Right lobe of liver (tissue), 6 donors: ENCODE results near the gene SLC18A2. TPM values are rescaled to one million over a fixed set of nuclear protein-coding genes. Genes with fewer than 3 reads are reported as not detected.

ENCODE experiments used
- ATAC-seq, 4 donors: fragments of 200-7000 bp; cut with Tn5 transposase; one replicate each; pipeline ENCODE4 v1.9.1; 2020; ENCODE audit warnings: mild to moderate bottlenecking in 4 of 4, moderate library complexity in 4 of 4
- DNase-seq, 3 donors: peaks; one replicate each; pipeline ENCODE4 v3.0.0-alpha.2; 2020
- H3K27ac ChIP-seq, 3 donors: fragments of 200-600 bp; one replicate each; pipeline ENCODE4 v1.8.0; 2022
- H3K27me3 ChIP-seq, 2 donors: fragments of 200-600 bp; one replicate each; pipeline ENCODE4 v1.8.0; 2022
- H3K36me3 ChIP-seq, 4 donors: fragments of 200-600 bp; sonication (generic) in 1 of 4; one replicate each; pipeline versions ENCODE4 v1.5.1 to v1.8.0; 2017 to 2022; ENCODE audit warnings: control low read depth in 1 of 4
- H3K4me1 ChIP-seq, 4 donors: fragments of 200-600 bp; sonication (generic) in 1 of 4; one replicate each; pipeline versions ENCODE4 v1.5.1 to v1.8.0; 2017 to 2022; ENCODE audit warnings: control low read depth in 1 of 4
- H3K4me3 ChIP-seq, 3 donors: fragments of 200-600 bp; one replicate each; pipeline ENCODE4 v1.8.0; 2022
- H3K9me3 ChIP-seq, 4 donors: fragments of 200-600 bp; sonication (generic) in 1 of 4; one replicate each; pipeline versions ENCODE4 v1.5.1 to v1.8.0; 2017 to 2022; ENCODE audit warnings: control low read depth in 1 of 4
- POLR2A ChIP-seq: fragments of 450-650 bp; IDR thresholded peaks from one replicate; pipeline ENCODE4 v1.6.1; 2017; ENCODE audit warnings: antibody characterized with exemption, mild to moderate bottlenecking
- WGBS: methylation state at CpG from one replicate; pipeline ENCODE4 v1.1.6; 2018; ENCODE audit warnings: low coverage, low lambda C conversion rate; ENCODE audit not compliant: insufficient coverage; ENCODE audit errors: missing lambda C conversion rate; 5-methylcytosine and 5-hydroxymethylcytosine counted together
- intact Hi-C, 2 donors: fragments of 100-400 bp; cut with DNase I; formaldehyde crosslinking; loops; one replicate each; pipeline versions ENCODE4 v1.11.2 to v1.14.1; 2022
- total RNA-seq, 6 experiments: library from RNA; depleted of rRNA in 2 of 6; stranded (reverse); fragments of >200 nt in 2 of 6; fragmentation: NEBNext Ultra II Directional in 3 of 6; extraction: Animal tissue kit (Norgen Biotek cat#: 25700) in 3 of 6; gene quantifications; one replicate each; pipeline versions ENCODE4 v1.1.0 to v1.2.4, GENCODE V29; 2016 to 2023
- TF ChIP-seq, protein P1 (sequence below), 4 donors: fragments of 200-600 bp in 3 of 4; fragments of 450-650 bp in 1 of 4; IDR thresholded peaks; one replicate each; pipeline versions ENCODE4 v1.5.1 to v1.8.0; 2016 to 2022; ENCODE audit warnings: antibody characterized with exemption in 4 of 4, mild to moderate bottlenecking in 2 of 4
- donor health status: DM: no; HTN: yes; CAD: no.
- donor health status: DM: no; HTN: no; CAD: no.
- donor health status: DM: no; HTN: no; CAD: no.
- donor health status: DM: no; HTN: yes; CAD: no.
- donor health status: DM: no; HTN: yes; CAD: no.

SLC18A2 gene
- total RNA-seq, 6 experiments from 2014 or later = 0.04 to 1.1 (median 0.20) TPM

- TF ChIP-seq, protein P1, sequence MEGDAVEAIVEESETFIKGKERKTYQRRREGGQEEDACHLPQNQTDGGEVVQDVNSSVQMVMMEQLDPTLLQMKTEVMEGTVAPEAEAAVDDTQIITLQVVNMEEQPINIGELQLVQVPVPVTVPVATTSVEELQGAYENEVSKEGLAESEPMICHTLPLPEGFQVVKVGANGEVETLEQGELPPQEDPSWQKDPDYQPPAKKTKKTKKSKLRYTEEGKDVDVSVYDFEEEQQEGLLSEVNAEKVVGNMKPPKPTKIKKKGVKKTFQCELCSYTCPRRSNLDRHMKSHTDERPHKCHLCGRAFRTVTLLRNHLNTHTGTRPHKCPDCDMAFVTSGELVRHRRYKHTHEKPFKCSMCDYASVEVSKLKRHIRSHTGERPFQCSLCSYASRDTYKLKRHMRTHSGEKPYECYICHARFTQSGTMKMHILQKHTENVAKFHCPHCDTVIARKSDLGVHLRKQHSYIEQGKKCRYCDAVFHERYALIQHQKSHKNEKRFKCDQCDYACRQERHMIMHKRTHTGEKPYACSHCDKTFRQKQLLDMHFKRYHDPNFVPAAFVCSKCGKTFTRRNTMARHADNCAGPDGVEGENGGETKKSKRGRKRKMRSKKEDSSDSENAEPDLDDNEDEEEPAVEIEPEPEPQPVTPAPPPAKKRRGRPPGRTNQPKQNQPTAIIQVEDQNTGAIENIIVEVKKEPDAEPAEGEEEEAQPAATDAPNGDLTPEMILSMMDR (IDR thresholded peaks at IDR 0.05) = no peak
- no peak for TF ChIP-seq POLR2A
- intact Hi-C loops = no loop called here
- H3K36me3 ChIP-seq = no peaks in the 10 kb centered on the region
- ATAC-seq (no peak), DNase-seq (no peak)
- H3K4me3 ChIP-seq = no peak overlapping the region
- no peaks in the 10 kb centered on the region for H3K27me3 ChIP-seq
- no peaks in the 10 kb centered on the region for H3K4me1 ChIP-seq
- 60% methylated on average over 2 of the region's 10 CpGs for WGBS
- H3K27ac ChIP-seq = no peak overlapping the region
- no peaks in the 10 kb centered on the region for H3K9me3 ChIP-seq
These were observed 21.5 kb downstream of the SLC18A2 start for GRCh38 chr10:117262291-117262902.

DNA sequence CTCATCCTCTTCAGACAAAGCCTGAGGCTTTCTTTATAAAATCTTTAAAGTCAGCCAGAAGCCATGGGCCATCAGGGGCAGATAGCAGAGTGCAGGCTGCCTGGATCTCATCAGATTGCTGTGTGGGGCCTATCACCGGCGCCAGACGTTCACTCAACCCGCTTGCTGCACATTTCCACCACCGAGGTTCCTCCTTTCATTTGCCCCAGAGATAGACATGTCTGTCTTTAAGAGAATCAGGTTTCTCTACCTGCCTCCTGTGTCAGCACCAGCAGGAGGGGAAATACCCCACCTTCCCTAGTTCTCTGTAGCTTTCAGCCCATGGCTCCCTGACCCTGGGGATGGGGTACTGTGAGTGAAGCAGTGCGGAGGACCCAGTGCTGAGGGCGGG is 22.0 kb downstream of the SLC18A2 start:
- TF ChIP-seq, protein P1 (IDR thresholded peaks at IDR 0.05) = no peak
- no peak for TF ChIP-seq POLR2A
- Histone ChIP-seq H3K27me3 (no peaks in the 10 kb centered on the region), H3K4me1 (no peaks in the 10 kb centered on the region), H3K36me3 (no peaks in the 10 kb centered on the region), H3K27ac (no peak overlapping the region), H3K9me3 (no peaks in the 10 kb centered on the region), H3K4me3 (no peak overlapping the region)
- no peak for DNase-seq
- WGBS = 50% methylated on average over 5 of the region's 7 CpGs
- no peak for ATAC-seq
- intact Hi-C loops = no loop called here

- Histone ChIP-seq H3K4me3 (no peak overlapping the region), H3K4me1 (no peaks in the 10 kb centered on the region), H3K27me3 (no peaks in the 10 kb centered on the region), H3K27ac (no peak overlapping the region), H3K9me3 (no peaks in the 10 kb centered on the region), H3K36me3 (no peaks in the 10 kb centered on the region)
- intact Hi-C loops = no loop called here
- ATAC-seq (no peak), DNase-seq (no peak)
- no peak for TF ChIP-seq POLR2A
- TF ChIP-seq, protein P1 (IDR thresholded peaks at IDR 0.05) = no peak
- 63% methylated on average over 7 of the region's 7 CpGs for WGBS
These were observed 23.9 kb downstream of the SLC18A2 start for GRCh38 chr10:117264782-117265181.

- Histone ChIP-seq H3K9me3 (no peaks in the 10 kb centered on the region), H3K27me3 (no peaks in the 10 kb centered on the region), H3K4me3 (no peak overlapping the region), H3K27ac (no peak overlapping the region), H3K36me3 (no peaks in the 10 kb centered on the region), H3K4me1 (no peaks in the 10 kb centered on the region)
- DNase-seq (no peak), ATAC-seq (no peak)
- TF ChIP-seq, protein P1 (IDR thresholded peaks at IDR 0.05) = no peak
- no peak for TF ChIP-seq POLR2A
- 62% methylated on average over 4 of the region's 9 CpGs for WGBS
- intact Hi-C loops = no loop called here
These were observed 25.5 kb downstream of the SLC18A2 start for GRCh38 chr10:117266400-117266799.

DNA sequence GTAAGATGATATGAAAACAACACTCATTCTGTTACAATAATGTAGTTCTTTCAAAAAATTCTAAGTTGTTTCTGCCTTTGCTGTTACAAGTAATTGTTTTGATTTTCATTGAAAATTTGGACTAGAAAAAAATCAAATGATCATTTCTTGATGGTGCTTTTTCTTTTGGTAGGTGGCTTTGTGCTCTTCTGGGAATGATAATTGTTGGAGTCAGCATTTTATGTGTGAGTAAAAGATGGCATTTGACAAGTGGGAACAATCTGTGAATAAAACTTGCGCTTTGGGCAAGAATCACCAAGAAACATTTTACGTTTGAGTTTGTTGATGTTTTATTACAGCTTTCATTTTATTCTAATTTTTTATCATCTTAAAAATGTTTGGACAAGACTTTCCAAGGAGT is 25.9 kb downstream of the SLC18A2 start:
- 86% methylated on average over 2 of the region's 2 CpGs for WGBS

More for the DNA sequence above, 25.9 kb downstream of the SLC18A2 start:
- no peak for ATAC-seq
- H3K9me3 ChIP-seq = no peaks in the 10 kb centered on the region
- H3K4me1 ChIP-seq = no peaks in the 10 kb centered on the region
- H3K4me3 ChIP-seq = no peak overlapping the region
- no peaks in the 10 kb centered on the region for H3K27me3 ChIP-seq
- H3K36me3 ChIP-seq = no peaks in the 10 kb centered on the region
- intact Hi-C loops = no loop called here
- no peak for DNase-seq
- H3K27ac ChIP-seq = no peak overlapping the region
- TF ChIP-seq, protein P1 (IDR thresholded peaks at IDR 0.05) = no peak
- TF ChIP-seq POLR2A = no peak
